Measurements from ENCODE around the gene NRG2.

NRG2 gene

DNA sequence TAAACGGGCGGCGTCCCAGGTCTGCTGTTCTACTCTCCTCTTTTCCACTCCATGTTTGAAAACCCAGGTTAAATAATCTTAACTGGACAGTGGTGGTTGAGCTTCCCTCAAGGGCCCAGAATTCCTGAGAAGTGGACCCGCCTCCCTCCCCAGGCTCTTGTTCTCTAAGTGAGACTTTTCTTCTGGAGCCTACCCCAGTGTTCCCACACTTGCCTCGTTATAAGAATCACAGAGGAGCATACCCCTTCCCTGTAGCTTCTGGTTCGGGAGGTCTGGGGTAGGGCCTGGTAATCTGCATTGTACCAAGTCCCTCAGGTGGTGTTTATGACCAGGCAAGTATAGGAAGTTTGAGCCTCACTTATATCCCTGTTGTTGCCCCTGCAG is 235.5 kb downstream of the NRG2 start:
- no peak for DNase-seq

DNA sequence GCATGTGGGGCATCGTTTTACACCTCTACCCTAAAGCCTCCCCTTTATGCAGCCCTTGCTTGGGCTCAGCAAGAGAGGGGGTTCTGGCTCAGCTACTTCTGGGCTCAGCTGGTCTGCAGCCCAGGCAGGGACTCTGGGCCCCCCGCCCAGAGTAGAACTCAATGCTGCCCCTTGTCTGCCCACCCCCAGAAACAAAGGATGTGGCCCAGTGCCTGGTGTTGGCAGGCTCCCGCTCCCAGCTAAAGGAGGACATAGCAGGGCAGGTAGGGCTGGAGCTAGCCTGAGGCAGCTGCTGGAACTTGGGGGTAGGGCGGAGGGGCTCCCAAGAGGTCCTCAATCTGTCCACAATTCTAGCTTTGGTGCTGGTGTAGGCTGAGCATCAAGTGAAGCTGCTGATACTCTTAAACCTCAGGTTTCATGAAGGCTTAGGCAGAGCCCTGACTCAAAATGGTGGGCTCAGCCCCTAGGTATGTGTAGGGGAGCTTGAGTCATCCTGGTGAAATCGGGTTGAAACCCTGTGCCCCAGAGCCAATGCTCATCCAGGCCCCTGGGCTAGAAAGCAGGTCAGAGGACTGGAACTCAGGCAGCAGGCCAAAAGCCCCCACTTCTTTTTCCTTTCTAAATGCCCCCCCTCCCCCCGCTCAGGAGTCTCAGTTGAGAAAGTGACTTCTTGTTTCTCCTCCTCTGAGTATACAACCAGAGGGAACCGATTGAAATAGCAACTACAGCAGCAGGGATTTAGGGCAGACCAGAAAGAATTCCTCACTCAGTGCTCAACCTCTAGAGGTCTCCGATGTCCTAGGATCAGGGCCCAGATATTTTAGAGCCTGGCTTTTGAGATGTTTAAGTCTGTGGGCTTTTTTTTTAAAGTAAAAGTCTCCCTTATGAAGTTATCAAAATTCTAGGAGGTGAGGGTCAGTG is 236.1 kb downstream of the NRG2 start:
- no peak for DNase-seq

DNA sequence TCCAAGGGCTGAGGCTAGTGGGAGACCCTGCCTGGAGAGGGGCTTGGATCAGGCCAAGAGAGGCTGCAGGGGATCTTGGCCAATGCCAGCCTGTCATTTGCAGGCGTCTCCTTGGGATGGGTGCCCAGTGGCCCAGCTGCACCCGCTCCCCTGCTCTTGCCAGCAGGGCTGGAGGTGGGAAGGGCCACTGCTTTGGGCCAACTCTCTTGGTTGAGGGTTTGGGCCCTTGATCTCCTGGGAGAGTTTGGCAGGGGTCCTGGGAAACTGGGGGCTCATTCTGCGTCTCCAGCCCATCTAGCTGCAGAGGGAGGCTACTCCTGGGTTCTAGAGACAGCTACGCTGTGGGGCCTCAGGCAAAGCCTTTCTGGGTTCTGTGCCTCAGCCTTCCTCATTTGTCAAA is 237.0 kb downstream of the NRG2 start:
- DNase-seq, result no peak

DNA sequence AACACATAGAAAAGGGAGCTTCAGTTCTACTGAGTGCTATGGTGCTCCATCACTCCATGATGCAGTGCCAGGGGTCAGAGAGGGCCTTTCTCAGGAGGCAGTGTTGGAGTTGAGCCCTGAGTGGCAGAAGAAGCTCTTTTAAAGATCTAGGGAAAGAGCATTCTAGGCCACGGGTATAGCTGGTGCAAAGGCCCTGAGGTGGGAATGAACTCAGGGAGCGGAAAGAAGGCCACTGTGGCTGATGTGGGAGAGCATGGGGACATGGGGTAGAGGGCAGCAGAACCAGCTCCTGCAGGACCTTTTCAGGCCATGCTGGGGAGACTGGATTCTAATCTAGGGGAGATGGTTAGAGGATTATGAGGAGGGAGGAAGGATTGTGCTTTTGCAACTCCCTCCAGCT is 237.6 kb downstream of the NRG2 start:
- no peak for DNase-seq

DNA sequence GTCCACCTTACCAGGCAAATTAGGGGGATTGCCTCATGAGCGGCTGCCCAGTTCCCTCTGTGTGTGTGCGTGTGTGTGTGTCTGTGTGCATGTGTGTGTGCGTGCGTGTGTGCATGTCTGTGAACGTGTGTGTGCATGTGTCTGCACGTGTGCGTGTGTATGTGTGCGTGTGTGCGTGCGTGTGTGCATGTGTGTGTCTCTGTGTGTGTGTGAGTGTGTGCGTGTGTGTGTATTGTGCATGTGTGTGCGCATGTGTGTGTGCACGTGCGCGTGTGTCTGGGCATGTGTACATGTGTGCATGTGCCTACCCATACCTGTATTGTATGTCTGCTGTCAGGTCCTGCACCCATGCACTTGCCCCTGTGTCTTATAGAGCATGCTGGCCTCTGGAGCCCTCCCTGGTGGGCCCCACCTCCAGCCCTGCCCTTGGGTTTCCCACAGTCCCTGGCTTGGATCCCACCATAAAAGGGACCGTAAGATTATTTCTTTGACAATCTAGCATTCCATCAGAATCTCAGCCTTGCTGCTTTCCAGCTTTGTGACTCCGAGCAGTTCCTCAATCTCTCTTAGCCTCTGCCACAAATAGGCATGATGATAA is 238.2 kb downstream of the NRG2 start:
- DNase-seq, result no peak

DNA sequence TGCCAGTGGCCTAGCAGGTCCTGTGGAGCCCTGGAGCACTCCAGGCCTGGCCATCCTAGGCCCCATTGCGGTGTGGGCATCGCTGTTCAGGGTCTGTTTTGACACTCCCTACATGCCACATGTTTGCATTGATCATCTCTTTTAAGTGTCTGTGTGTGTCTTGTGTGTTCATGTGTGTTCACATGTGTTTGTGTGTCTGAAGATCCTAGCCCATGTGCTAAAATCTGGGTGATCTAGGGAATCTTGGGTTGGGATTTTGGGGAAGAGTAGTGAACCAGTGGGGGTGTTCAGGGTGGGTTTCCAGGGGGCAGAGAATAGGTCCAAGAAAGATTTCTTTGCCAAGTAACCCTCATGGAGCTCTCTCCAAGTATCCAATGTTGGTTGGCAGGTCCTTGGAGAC is 239.1 kb downstream of the NRG2 start:
- DNase-seq, result no peak

DNA sequence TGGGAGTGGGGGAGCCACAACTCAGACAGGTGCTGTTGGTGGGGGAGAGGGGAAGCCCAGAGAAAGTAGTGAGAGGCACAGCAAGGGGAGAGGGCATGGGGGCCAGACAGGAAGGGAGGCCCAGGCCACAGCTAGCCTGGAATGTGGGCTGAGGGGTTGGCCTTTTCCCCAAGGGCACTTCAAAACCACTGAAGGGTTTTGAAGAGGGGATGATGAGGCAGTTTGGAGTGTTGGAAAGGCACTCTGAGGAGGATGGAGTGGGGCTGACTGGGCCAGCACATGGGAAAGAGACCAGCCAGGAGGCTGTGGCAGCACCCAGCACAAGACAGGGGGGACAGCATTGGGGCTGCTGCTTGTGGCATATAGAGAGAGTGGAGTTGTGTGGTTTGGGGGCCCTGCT is 243.7 kb downstream of the NRG2 start:
- no peak for DNase-seq

DNA sequence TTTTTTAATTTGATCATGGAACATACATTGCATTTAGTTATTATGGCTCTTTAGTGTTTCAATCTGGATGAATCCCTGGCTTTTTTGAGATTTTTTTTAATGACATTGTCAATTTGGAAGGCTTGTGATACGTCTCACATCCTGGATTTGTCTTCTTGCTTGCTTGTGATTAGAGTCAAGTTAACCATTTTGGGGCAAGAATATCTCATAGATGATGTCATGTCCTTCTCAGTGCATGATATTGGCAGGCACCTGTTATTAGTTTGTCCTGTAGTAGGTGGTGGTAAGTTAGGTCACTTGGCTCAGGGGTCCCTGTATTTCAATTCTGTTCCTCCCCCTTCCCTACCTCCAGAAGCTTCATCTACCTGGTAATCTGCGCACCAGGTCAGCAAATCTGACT is 244.2 kb downstream of the NRG2 start:
- DNase-seq, result no peak

DNA sequence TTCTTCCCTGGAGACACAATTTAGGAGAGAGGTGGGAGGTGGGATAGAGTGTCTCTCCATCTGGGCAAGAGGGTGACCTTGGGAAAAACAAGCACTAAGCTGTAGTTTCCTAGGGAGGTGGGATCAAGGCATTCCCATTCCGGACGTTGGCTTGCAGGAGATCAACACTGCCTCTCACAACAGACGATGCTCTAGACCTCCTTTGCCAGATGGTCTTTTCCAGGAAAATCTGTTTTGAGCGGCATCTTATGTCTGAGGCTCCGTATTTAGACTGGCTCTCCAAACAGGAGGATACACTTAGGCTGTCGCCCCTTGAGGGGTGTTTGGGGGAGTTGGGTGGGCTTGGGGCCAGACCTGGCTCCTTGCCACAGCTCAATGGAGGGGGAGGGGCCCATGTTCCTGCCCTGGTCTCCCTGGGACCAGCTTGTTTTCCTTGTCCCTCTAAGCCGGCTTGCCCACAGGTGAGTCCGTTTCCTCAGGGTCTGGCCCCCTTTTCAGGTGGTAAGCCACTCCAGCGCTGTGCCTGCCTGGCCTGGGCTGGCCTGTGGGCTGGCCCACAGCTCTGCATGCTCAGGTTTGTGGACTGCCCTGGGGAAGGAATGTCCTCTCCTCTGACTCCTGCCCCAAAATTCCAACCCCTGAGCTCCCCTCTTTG is 245.1 kb downstream of the NRG2 start:
- no peak for DNase-seq

DNA sequence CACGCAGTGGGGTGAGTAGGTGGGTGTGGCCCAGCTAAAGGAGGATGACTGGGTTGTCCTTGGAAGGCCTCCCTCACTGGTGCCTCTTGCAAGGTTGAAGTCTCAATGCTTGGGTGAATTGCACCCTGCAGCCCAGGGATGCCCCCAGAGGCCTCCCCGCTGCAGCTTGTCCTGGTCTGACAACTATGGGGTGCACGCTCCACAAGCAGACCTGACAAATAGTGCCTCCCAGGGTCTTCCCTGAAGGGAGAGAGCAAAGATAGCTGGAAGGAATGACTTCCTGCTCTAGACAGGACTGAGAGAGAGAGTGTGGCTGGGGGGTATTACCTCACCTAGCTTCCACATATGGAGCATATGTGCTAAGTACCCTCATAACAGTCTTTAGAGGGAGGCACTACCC is 245.8 kb downstream of the NRG2 start:
- DNase-seq, result no peak
